WTC11 (cell line): ENCODE data around the gene PDLIM4.

ENCODE experiments used
- USF2 ChIP-seq: sonication (generic); formaldehyde crosslinking; IDR thresholded peaks from 2 replicates; pipeline ENCODE4 v1.8.1; 2023; ENCODE audit warnings: mild to moderate bottlenecking, missing genetic modification reagents, moderate library complexity
- ZNF121 ChIP-seq: sonication (generic); formaldehyde crosslinking; IDR thresholded peaks from 2 replicates; pipeline ENCODE4 v1.8.0; 2023; ENCODE audit warnings: missing genetic modification reagents
- ZNF396 ChIP-seq: fragments of 250-450 bp; sonication (Bioruptor Pico); IDR thresholded peaks from 2 replicates; pipeline ENCODE4 v1.8.0; 2021; ENCODE audit warnings: mild to moderate bottlenecking, moderate library complexity, borderline replicate concordance
- TF ChIP-seq, protein P1 (sequence below): fragments of 200-600 bp; IDR thresholded peaks from 2 replicates; pipeline ENCODE4 v1.8.0; 2022; ENCODE audit warnings: antibody characterized with exemption
- TF ChIP-seq, protein P2 (sequence below): sonication (generic); formaldehyde crosslinking; IDR thresholded peaks from 2 replicates; pipeline ENCODE4 v1.8.1; 2023; ENCODE audit warnings: mild to moderate bottlenecking, missing genetic modification reagents, borderline replicate concordance

DNA sequence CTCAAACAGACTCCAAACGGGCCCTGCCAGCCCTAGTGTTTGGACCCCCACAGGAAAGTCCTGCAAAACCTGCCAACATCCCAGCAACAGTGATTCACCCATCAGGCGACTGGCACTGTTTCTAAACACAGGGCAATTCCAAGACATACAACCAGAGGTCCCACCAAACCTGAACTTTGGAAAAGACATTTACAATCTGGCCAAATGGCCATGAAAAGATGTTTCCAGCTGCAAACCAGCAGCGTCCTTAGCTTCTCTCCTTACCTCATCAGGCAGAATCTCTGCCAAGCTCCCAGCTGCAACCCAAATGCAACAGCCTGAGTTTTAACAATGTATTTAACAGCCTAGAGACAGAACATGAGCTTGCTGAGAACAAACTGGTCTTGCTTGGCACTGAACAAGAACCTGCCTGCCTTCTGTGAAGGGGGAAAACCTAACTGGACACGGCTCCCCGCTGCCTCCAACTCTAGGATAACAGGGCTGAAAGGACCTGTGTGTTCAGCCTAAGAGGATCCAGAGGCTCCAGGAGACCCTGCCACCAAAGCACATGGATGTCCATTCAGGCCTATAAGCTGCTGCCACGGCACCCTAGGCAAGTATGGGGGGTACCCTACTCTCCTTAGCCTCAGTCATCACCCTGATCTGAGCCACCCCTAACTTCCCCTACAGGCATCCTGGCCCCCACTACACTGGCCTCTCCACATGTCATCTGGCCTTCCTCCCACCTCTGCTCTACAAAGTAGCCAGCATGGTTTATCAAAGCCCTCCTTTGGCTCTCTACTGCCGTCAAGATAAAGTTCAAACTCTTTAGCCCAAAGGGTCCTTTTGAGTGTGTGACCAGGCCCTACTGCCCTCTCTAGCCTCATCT lies 35.5 kb upstream of the PDLIM4 start:
- TF ChIP-seq ZNF396 (CRISPR knock-in tag) = no peak
- no peak for TF ChIP-seq USF2 (CRISPR knock-in tag)
- no peak for TF ChIP-seq ZNF121
- TF ChIP-seq, protein P1, sequence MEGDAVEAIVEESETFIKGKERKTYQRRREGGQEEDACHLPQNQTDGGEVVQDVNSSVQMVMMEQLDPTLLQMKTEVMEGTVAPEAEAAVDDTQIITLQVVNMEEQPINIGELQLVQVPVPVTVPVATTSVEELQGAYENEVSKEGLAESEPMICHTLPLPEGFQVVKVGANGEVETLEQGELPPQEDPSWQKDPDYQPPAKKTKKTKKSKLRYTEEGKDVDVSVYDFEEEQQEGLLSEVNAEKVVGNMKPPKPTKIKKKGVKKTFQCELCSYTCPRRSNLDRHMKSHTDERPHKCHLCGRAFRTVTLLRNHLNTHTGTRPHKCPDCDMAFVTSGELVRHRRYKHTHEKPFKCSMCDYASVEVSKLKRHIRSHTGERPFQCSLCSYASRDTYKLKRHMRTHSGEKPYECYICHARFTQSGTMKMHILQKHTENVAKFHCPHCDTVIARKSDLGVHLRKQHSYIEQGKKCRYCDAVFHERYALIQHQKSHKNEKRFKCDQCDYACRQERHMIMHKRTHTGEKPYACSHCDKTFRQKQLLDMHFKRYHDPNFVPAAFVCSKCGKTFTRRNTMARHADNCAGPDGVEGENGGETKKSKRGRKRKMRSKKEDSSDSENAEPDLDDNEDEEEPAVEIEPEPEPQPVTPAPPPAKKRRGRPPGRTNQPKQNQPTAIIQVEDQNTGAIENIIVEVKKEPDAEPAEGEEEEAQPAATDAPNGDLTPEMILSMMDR = no peak
- TF ChIP-seq, protein P2, sequence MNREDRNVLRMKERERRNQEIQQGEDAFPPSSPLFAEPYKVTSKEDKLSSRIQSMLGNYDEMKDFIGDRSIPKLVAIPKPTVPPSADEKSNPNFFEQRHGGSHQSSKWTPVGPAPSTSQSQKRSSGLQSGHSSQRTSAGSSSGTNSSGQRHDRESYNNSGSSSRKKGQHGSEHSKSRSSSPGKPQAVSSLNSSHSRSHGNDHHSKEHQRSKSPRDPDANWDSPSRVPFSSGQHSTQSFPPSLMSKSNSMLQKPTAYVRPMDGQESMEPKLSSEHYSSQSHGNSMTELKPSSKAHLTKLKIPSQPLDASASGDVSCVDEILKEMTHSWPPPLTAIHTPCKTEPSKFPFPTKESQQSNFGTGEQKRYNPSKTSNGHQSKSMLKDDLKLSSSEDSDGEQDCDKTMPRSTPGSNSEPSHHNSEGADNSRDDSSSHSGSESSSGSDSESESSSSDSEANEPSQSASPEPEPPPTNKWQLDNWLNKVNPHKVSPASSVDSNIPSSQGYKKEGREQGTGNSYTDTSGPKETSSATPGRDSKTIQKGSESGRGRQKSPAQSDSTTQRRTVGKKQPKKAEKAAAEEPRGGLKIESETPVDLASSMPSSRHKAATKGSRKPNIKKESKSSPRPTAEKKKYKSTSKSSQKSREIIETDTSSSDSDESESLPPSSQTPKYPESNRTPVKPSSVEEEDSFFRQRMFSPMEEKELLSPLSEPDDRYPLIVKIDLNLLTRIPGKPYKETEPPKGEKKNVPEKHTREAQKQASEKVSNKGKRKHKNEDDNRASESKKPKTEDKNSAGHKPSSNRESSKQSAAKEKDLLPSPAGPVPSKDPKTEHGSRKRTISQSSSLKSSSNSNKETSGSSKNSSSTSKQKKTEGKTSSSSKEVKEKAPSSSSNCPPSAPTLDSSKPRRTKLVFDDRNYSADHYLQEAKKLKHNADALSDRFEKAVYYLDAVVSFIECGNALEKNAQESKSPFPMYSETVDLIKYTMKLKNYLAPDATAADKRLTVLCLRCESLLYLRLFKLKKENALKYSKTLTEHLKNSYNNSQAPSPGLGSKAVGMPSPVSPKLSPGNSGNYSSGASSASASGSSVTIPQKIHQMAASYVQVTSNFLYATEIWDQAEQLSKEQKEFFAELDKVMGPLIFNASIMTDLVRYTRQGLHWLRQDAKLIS (CRISPR knock-in tag) = no peak
